NCI-H2107 treated with DMSO at 0.1 percent for 48 hours (cell line): ENCODE measurements around the gene EFTUD2.
"Not testable (repeated sequence)": the region's sequence is repeated elsewhere in the genome, so short reads cannot be mapped to it uniquely, and the experiment has no call there.

Experiments
- DNase-seq: peaks from one replicate; lab custom pipeline; 2025; ENCODE audit not compliant: unreplicated experiment; lab: John Stamatoyannopoulos, UW

The EFTUD2 gene

DNA sequence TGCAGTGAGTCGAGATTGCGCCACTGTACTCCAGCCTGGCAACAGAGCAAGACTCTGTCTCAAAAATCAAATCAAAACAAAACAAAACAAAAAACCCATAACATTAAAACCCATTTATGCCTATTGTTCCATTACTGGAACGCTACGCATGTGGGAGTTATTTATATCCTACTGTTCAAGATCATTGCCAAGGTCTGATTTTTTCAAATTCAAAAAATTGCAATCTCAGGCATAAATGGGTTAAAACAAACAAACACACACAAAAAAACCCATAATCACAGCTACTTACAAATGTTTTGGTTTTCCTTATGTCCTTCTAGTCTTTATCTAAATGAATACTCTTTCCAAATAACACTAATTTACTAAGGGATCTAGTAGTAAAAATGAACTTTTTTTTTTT is 87.0 kb downstream of the EFTUD2 start:
- no peak for DNase-seq

DNA sequence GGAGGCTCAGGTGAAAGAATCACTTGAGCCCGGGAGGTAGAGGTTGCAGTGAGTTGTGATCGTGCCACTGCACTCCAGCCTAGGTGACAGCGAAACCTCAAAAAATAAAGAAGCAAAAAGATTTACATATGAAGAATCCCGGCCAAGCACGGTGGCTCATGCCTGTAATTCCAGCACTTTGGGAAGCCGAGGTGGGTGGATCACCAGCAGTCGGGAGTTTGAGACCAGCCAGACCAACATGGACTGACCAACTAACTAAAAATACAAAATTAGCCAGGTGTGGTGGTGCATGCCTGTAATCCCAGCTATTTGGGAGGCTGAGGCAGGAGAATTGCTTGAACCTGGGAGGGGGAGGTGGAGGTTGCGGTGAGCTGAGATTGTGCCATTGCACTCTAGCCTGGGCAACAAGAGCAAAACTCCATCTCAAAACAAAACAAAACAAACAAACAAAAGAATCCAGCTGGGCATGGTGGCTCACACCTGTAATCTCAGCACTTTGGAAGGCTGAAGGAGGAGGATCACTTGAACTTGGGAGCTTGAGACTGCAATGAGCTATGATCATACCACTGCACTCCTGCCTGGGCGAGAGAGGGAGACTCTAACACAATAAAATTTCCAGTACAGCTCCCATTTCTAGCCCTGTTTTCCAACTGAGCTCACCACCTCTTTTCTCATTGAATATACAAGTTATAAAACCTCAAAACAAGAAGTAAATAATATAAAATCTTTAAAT is 90.4 kb downstream of the EFTUD2 start:
- DNase-seq = not testable (repeated sequence)

GRCh38 chr17:44808156-44808555 is 91.1 kb downstream of the EFTUD2 start:
- no peak for DNase-seq

DNA sequence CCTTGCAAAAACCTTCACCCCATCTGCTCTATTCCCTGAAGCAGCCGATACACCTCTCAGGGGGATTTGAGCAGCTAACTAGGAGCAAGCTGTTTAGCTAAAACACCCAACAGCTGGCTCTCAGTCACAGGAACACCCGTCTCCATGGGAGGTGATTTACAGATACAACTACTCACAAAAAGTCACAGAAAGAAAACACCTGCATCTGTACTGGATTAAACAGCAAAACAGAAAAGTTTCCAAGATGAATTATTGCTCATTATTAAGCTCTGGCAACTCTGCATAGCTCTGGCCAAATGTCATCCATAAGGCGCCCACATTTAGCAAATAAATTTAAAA is 91.5 kb downstream of the EFTUD2 start:
- DNase-seq = no peak

- no peak for DNase-seq
Observed at GRCh38 chr17:44807093-44807816, 92.0 kb downstream of the EFTUD2 start.

- no peak for DNase-seq
Observed at GRCh38 chr17:44804302-44805089, 94.7 kb downstream of the EFTUD2 start.

- no peak for DNase-seq
Observed at GRCh38 chr17:44801880-44802279, 97.4 kb downstream of the EFTUD2 start.
